Measurements from ENCODE around the gene CCDC91. TPM values are rescaled to one million over a fixed set of nuclear protein-coding genes. Genes with fewer than 3 reads are reported as not detected.

CCDC91 gene
- total and polyA plus RNA-seq, 8 donors: 15.0 to 27.0 (median 19.1) TPM

GRCh38 chr12:28497889-28498411 is 307.7 kb downstream of the CCDC91 start:
- no peak for DNase-seq
- Histone ChIP-seq H3K27me3 (no peaks in the 10 kb centered on the region), H3K9me3 (no peaks in the 10 kb centered on the region), H3K27ac (peak overlapping the region in 1 of 4 donors; percentile 25), H3K4me1 (peaks cover 7 to 19% (median 16%) of the 10 kb centered on the region in 3 donors), H3K4me3 (no peak overlapping the region), H3K36me3 (no peaks in the 10 kb centered on the region)
- no peak for TF ChIP-seq CTCF (IDR thresholded peaks at IDR 0.05)
- ATAC-seq: peak in 3 of 4 donors; percentile 60 to 87 (median 83)
- no peak for FAIRE-seq
- intact Hi-C loops (cut with DNase I): no loop called here

GRCh38 chr12:28498850-28499249 is 308.6 kb downstream of the CCDC91 start:
- peaks cover 7 to 19% (median 16%) of the 10 kb centered on the region in 3 donors for H3K4me1 ChIP-seq
- intact Hi-C loops (cut with DNase I): no loop called here
- FAIRE-seq (no peak), ATAC-seq (peak; percentile 48 to 74 (median 49)), DNase-seq (no peak)
- H3K27me3 ChIP-seq: no peaks in the 10 kb centered on the region
- TF ChIP-seq CTCF (IDR thresholded peaks at IDR 0.05): no peak
- H3K36me3 ChIP-seq: no peaks in the 10 kb centered on the region
- 27 to 28% methylated on average over 1 of the region's 1 CpG for WGBS, 2 donors
- peak overlapping the region in 1 of 4 donors; percentile 31 for H3K27ac ChIP-seq
- H3K4me3 ChIP-seq: no peak overlapping the region
- no peaks in the 10 kb centered on the region for H3K9me3 ChIP-seq

- no peak for DNase-seq
- Histone ChIP-seq H3K4me3 (no peak overlapping the region), H3K4me1 (peaks cover 7 to 19% (median 16%) of the 10 kb centered on the region in 3 donors), H3K36me3 (no peaks in the 10 kb centered on the region), H3K27me3 (no peaks in the 10 kb centered on the region), H3K27ac (no peak overlapping the region), H3K9me3 (no peaks in the 10 kb centered on the region)
- TF ChIP-seq CTCF (IDR thresholded peaks at IDR 0.05): no peak
- intact Hi-C loops (cut with DNase I): no loop called here
- ATAC-seq: no peak
- no peak for FAIRE-seq
- WGBS, 2 donors: 46 to 47% methylated on average over 1 of the region's 1 CpG
Measured at GRCh38 chr12:28500373-28501024, 310.2 kb downstream of the CCDC91 start.

GRCh38 chr12:28506271-28506670 is 316.0 kb downstream of the CCDC91 start:
- no peak for TF ChIP-seq CTCF (IDR thresholded peaks at IDR 0.05)
- H3K27ac ChIP-seq: no peak overlapping the region
- H3K36me3 ChIP-seq: no peaks in the 10 kb centered on the region
- no peak overlapping the region for H3K4me3 ChIP-seq
- no peaks in the 10 kb centered on the region for H3K9me3 ChIP-seq
- no peaks in the 10 kb centered on the region for H3K27me3 ChIP-seq
- DNase-seq (no peak), ATAC-seq (no peak), FAIRE-seq (no peak)
- intact Hi-C loops (cut with DNase I): no loop called here
- no peaks in the 10 kb centered on the region for H3K4me1 ChIP-seq

GRCh38 chr12:28507033-28507432 is 316.8 kb downstream of the CCDC91 start:
- DNase-seq: no peak
- Histone ChIP-seq H3K27me3 (no peaks in the 10 kb centered on the region), H3K9me3 (no peaks in the 10 kb centered on the region), H3K4me1 (no peaks in the 10 kb centered on the region), H3K4me3 (no peak overlapping the region), H3K36me3 (no peaks in the 10 kb centered on the region), H3K27ac (no peak overlapping the region)
- intact Hi-C loops (cut with DNase I): no loop called here
- no peak for TF ChIP-seq CTCF (IDR thresholded peaks at IDR 0.05)
- no peak for ATAC-seq
- FAIRE-seq: no peak

All from pancreas (tissue), 10 donors.